HG03521 (cell line): Measurements from ENCODE around the gene CDH11.

ENCODE experiments used
- ATAC-seq: cut with Tn5 transposase; IDR thresholded peaks from one replicate; pipeline ENCODE4 v1.9.1; 2021; ENCODE audit warnings: mild to moderate bottlenecking, moderate library complexity; ENCODE audit not compliant: unreplicated experiment

Gene CDH11

GRCh38 chr16:64926476-64926875, 195.4 kb downstream of the CDH11 start:
- ATAC-seq = no peak

DNA sequence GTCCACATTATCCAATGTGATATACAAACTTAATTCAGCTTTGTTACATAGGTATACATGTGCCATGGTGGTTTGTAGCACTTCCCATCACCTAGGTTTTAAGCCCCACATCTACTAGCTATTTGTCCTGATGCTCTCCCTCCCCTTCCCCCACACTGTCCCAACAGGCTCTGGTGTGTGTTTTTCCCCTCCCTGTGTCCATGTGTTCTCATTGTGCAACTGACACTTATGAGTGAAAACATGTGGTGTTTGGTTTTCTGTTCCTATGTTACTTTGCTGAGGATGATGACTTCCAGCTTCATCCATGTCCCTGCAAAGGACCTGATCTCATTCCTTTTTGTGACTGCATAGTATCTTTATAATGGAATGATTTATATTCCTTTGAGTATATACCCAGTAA, 196.7 kb downstream of the CDH11 start:
- ATAC-seq = no peak

DNA sequence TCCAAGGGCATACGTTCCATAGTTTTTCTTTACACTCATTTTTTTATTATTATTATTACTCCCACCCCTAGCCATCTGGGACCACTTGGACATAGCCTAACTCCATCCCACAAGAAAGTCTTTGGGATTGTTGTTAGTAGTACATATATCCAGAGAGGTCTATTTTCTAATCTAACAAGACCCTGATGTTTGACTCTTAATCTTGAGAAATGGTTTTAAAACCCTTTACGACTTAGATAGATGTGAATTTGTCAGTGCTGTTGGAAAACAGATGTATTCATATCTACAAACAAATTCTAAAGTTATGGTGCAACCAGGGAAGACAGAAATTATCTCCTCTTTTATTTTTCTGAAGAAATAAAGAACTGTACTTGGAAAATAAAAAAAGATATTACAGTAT, 197.8 kb downstream of the CDH11 start:
- ATAC-seq = no peak

DNA sequence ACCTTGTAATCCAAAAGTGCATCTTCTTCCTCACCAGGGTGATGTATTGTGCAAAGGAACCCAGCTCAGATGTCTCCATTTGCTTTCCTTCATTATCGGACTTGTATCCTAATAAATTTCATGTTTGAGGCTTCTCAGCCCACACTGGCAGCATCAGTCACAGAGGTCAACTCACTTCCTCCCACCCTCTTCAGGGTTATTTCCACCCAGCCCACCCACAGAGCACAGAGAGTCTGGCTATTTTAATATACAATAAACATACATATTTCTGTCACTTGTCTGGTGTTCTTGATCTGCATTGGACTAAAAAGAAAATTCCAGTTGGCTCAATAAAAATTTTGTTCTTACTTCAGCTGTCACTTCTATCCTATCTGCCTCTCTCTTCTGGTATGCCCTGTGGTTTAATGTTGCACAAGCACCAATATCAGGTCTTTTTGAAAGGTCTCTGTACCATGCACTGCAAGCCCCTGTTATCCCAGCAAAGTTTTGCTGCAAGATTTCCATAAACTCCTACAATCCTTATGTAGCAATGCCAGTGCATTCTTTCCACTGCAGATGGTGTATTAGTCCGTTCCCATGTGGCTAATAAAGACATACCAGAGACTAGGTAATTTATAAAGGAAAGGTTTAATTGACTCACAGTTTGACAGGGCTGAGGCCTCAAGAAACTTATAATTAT, 201.8 kb downstream of the CDH11 start:
- no peak for ATAC-seq

- no peak for ATAC-seq
These were observed 202.7 kb downstream of the CDH11 start for GRCh38 chr16:64919141-64919540.

DNA sequence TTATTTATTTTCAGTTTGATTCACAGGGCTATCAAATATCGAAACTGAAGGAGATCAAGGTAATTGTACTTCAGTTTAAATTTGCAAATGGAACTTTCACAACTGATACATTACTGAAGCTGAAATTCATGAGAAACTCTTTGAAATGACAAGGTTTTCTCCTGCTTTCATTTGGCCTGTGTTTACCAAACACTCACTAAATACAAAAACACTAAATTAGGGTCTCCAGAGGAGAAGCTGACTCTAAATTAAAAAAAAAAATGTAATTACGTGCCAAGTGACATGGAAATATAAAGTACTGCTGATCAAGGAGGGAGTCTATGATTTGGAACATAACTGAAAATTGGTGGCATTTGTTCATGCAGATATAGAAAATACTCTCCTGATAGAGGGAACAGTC, 205.8 kb downstream of the CDH11 start:
- no peak for ATAC-seq

- ATAC-seq = no peak
These were observed 211.5 kb downstream of the CDH11 start for GRCh38 chr16:64910356-64910755.

GRCh38 chr16:64907844-64908243, 214.0 kb downstream of the CDH11 start:
- ATAC-seq = no peak

DNA sequence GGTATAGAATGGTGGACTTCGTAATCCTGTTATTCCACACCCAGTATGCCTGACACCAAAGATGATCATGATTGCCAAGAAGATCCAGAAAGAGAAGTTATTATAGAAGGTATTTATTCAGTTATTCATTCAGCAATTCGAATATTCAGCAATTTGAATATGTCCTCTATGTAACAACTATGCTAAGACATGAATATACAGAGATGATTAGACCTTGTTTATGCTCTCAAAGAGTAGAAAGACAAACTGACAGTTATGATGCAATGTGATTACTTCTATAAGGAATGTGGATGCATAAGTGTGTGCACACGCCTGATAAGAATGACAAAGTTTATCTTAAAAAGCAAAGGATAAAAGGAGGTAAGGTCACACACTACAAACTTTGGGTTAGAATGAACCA, 218.1 kb downstream of the CDH11 start:
- ATAC-seq = no peak

DNA sequence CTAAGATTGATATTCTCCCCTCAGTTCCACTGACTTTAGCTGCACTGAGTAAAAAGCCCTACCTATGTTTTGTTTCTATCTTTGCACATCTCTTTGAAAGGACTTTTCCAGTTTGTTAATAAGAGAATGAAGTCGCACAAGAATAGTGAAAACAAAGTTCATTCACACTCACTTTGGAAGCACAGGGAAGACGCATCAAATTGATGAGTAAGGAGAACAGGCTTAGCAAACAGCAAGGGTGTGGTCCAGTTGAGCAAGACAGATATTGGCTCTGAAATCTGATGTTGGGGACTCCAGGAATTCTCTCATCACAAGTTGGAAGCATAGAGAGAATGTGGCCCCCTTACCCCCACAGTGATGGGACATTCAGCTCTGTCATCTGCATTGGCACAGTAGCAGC, 221.3 kb downstream of the CDH11 start:
- ATAC-seq = no peak

DNA sequence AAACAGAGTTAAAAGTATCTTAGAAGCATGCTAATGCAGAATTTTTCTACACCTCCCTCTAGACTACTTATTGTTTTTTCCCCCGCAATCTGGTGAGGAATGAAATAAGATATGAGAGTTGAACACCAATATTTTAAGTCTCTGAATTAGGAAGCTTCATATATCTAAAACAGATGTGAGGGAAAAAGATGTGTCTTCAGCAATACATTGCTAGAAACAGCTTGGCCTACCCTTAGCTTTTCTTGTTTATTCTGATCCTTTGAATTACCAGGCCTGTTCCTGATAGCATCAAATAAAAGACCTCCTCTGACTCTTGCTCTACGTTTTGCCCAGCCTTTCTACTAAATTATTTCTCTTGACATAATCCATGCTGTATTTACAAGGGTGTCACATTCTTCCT, 221.8 kb downstream of the CDH11 start:
- ATAC-seq = no peak

DNA sequence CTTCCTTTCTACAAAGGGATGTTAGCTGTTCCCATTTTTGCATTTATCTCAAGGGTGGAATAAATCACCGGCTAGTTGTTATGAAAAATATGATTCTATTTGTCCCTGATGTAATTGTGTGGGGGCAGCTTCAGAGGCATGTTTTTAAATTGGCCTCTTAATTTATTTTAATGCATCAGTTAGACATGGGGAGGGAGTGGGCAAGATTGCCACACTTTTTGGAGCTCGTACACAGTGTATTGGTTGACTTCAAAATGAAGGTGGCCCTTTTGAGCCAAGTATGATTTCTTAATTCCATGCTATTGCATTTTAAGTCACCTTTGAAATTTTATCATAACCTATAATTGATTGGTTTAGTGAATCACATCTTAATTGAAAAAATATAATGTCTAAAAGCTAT, 223.7 kb downstream of the CDH11 start:
- ATAC-seq = no peak
